Measurements from ENCODE around the gene HOXC12. TPM values are rescaled to one million over a fixed set of nuclear protein-coding genes. Genes with fewer than 3 reads are reported as not detected.

HOXC12 gene
- total and polyA plus RNA-seq, 2 of the 8 experiments (the other 6 are each of a cell fraction or from before 2014, with no cell fraction given): not detected

- TF ChIP-seq TAF1 (IDR thresholded peaks at IDR 0.05; ENCODE audit: low read depth, low read length) (no peak), CHD7 (IDR thresholded peaks at IDR 0.05; ENCODE audit: insufficient replicate concordance, low read length) (no peak), TCF12 (IDR thresholded peaks at IDR 0.05; ENCODE audit: low read depth, low read length) (no peak)
These were observed 9.5 kb upstream of the HOXC12 start (continued) for GRCh38 chr12:53944907-53945847.

Measured in H1 (cell line).